ENCODE data around the gene ANK3.

Gene ANK3

DNA sequence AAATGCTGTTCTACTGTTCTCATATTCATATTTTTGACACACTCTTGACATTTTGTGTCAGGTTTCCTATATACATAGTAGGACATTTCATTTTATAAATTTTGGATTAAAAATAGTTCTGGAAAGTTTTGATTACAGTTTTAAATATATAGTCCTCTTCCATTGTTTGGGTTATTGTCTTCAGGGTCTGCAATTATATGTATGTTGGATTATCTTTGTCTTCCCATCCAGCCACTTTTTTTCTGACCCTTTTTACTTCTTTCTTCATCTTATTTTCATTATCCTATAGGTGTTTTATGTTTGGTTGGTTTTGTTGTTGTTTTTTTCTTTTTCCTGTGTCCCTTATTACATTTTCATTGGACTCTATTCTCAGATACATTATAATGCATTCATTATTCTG lies 412.2 kb downstream of the ANK3 start:
- DNase-seq (ENCODE audit: low read depth in 2 of 2), result no peak

DNA sequence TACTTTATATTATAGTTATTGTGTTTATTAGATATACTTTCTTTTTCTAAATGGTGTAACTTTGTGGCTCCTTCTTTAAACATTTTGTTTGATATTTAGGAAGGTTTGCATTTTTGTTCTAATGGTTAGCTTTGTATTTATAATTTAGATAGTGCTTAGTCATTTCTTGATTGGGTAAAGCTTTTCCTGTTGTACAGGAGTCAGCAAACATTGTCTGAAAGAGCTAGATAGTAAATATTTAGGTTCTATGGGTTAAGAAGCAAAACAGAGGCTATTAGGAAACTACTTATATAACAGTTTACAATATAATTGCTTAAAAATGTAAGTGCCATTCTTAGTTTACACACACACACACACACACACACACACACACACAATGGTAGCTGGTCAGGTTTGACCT lies 412.8 kb downstream of the ANK3 start:
- no peak for DNase-seq (ENCODE audit: low read depth in 2 of 2)
